ENCODE data around the gene KRTAP1-3.
"Not testable (repeated sequence)": the region's sequence is repeated elsewhere in the genome, so short reads cannot be mapped to it uniquely, and the experiment has no call there.

KRTAP1-3 gene

GRCh38 chr17:41012326-41013120 lies 22.2 kb downstream of the KRTAP1-3 start:
- DNase-seq (ENCODE audit: low read depth in 1 of 2, low spot score in 1 of 2): no peak

GRCh38 chr17:41010441-41010840 lies 24.2 kb downstream of the KRTAP1-3 start:
- DNase-seq (ENCODE audit: low read depth in 1 of 2, low spot score in 1 of 2): no peak

DNA sequence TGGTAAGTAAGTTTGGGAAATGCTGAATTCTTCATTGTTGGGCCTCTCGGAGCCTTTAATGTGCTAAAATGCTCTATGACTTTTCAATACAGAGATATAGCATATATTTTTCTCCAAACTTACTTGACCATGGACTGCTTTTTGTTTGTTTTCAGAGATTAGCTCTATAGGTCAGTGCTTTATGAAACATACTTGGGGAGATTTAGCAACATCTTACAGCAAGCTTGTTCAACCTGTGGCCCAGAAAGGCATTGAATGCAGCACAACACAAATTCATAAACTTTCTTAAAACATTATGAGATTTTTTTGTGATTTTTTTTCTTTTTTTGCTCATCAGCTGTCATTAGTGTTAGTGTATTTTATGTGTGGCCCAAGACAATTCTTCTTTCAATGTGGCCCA lies 24.7 kb downstream of the KRTAP1-3 start:
- no peak for DNase-seq (ENCODE audit: low read depth in 1 of 2, low spot score in 1 of 2)

DNA sequence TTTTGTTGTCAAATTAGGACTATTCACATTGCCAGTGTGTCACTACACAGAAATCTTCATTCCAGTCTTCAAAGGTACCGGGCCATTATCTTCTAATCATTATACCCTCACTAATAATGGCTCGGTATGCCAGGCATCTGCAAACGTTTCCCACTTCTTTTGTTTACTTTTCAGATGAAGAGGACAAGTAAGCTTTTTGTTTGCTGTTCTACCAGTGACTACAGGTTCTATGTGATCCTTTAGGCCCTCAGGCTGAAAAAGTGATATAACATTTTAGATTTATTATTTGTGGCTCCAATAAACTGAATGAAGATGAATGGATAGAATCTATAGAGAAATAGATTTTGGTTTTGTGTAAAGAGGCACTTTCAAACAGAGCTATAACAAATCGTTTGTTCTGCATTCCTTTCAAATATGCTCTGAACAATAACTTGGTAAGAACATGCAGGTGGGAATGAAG lies 25.3 kb downstream of the KRTAP1-3 start:
- DNase-seq (ENCODE audit: low read depth in 1 of 2, low spot score in 1 of 2): no peak

DNA sequence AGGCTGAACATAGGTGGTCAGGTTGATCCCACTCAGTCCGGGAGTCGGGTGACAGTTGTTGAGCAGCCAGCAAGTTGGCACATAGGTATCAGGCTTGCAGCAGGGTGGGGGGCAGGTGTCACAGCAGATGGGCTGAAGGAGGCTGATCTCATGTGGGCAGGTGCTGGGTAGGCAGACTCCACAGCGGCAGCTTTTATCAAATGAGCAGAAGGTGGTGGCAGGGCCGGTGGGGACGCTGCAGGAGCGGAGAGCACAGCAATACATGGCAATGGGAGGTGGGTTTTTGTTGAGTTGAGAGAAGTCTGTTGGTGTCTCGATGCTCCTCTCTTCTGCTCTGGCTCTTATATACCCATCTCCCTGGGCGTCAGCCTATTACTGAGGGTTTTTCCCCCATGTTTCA lies 25.9 kb downstream of the KRTAP1-3 start, which contains the start of gene KRTAP3-1:
Gene KRTAP3-1 (minus strand): TSS at position 318 of the 400 bp plus-strand sequence. CDS start 54 bp downstream, at position 264.
- no peak for DNase-seq (ENCODE audit: low read depth in 1 of 2, low spot score in 1 of 2)

DNA sequence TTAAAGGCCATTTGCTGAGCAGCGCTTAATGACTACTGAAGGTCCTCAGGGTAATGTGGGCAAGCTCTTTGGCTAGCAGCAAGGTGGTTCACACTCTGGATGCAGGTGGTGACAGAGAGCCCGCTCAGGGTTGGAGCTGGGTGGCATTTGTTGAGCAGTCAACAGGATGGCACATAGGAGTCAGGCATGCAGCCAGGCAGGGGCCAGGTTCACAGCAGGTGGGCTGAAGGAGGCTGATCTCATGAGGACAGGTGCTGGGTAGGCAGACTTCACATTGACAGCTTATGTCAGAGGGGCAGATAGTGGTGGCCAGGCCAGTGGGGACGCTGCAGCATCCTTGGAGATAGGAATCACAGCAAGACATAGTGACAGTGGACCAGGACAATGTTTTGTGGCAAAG lies 30.3 kb downstream of the KRTAP1-3 start:
- no peak for DNase-seq (ENCODE audit: low read depth in 1 of 2, low spot score in 1 of 2)

GRCh38 chr17:41003926-41004325 lies 30.7 kb downstream of the KRTAP1-3 start:
- no peak for DNase-seq (ENCODE audit: low read depth in 1 of 2, low spot score in 1 of 2)

DNA sequence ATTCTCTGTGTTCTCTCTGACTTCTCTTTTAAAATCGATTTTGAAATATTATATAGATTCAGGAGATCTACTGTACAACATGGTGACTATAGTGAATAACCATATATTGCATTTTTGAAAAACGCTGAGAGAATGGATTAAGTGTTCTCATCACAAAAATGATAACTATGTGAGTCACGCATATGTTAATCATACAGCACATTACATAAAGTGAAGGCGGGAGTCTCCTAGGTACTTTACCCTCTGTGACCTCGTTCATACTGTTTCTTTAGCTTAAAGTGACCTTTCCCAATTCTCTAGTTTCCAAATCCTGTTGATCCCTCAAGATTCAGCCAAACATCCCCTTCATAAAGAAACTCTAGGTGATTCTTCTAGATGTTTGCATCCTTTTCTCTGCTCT lies 31.9 kb downstream of the KRTAP1-3 start:
- DNase-seq (ENCODE audit: low read depth in 1 of 2, low spot score in 1 of 2): no peak

DNA sequence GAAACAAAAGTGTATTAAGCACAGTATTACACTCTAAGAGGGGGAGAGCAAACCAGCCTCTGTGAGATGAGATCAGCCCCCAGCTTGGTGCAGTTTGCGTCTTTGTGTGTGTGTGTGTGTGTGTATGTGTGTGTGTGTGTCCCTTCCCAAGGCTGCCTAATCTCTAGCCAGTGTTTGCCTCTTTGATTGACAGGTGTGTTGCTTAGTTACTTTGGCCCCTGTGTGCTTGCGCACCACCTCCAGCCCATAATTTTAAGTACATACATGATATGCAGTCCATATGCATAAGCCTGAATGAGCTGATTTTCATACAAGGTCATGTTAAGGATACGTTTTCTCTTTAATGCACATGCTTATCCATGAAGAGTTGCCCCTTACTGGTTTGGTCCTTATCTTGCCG lies 32.9 kb downstream of the KRTAP1-3 start:
- no peak for DNase-seq (ENCODE audit: low read depth in 1 of 2, low spot score in 1 of 2)

GRCh38 chr17:40999563-40999962 lies 35.1 kb downstream of the KRTAP1-3 start, which contains the start of gene KRTAP3-2:
Gene KRTAP3-2 (minus strand): TSS chr17:40999906. CDS start chr17:40999853, 53 bp downstream.
- DNase-seq (ENCODE audit: low read depth in 1 of 2, low spot score in 1 of 2): not testable (repeated sequence)

- no peak for DNase-seq (ENCODE audit: low read depth in 1 of 2, low spot score in 1 of 2)
These were observed 37.3 kb downstream of the KRTAP1-3 start for GRCh38 chr17:40997361-40997760.

GRCh38 chr17:40996829-40997228 lies 37.8 kb downstream of the KRTAP1-3 start:
- no peak for DNase-seq (ENCODE audit: low read depth in 1 of 2, low spot score in 1 of 2)

DNA sequence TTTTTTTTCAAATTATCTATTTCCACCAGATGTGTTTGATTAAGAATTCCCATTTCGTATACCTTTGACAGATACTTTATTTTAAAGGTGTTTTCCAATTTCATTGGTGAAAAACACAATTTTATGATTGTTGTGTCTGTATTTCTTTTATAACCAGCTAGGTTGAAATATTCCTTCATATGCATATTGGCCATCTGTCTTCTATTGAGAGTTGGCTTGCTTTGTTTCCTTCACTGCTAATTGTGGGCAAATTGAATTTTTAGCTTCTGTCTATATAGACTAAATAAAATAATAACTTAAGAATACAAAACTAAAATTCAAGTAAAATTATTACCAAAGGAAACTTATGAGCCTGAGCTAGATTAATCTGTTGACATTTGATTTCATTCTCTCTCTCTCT lies 39.6 kb downstream of the KRTAP1-3 start:
- no peak for DNase-seq (ENCODE audit: low read depth in 1 of 2, low spot score in 1 of 2)

DNA sequence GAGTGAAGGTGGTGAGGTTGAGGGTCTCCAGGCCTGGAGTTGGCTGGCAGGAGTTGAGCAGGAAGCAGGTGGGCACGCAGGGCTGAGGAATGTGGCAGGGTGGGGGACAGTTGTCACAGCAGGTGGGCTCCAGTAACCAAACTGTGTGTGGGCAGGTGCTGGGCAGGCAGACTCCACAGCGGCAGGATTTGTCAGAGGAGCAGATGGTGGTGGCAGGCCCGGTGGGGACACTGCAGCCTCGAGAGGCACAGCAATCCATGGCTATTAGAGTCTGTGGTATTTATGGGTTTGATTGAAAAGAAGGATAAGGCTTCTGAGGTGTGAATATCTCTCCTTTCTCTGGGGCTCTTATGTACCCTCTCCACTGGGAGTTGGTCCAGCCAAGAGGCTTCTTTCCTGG lies 40.8 kb downstream of the KRTAP1-3 start, which contains the start of gene KRTAP3-3:
Gene KRTAP3-3 (minus strand): TSS at position 326 of the 400 bp plus-strand sequence. CDS start 67 bp downstream, at position 259.
- no peak for DNase-seq (ENCODE audit: low read depth in 1 of 2, low spot score in 1 of 2)

DNA sequence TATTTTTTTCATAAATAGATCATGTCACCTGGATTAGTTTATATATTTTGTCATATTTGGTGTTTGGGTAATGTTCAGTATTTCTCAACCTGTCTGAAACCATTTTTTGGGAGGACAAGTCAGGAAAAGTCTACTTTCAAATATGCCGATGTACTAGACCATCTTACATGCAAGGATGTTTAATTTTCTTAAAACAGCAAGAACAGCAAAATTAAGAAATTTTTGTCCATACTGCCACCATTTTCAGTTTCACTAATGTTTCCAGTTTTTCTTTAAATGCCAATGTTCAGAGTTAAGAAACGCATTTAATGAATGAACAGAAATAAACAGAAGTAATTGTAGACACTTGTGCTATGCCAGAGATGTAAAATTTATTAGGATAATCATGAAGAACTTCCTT lies 41.6 kb downstream of the KRTAP1-3 start:
- DNase-seq (ENCODE audit: low read depth in 1 of 2, low spot score in 1 of 2): no peak

- no peak for DNase-seq (ENCODE audit: low read depth in 1 of 2, low spot score in 1 of 2)
These were observed 42.0 kb downstream of the KRTAP1-3 start for GRCh38 chr17:40992666-40993065.

DNA sequence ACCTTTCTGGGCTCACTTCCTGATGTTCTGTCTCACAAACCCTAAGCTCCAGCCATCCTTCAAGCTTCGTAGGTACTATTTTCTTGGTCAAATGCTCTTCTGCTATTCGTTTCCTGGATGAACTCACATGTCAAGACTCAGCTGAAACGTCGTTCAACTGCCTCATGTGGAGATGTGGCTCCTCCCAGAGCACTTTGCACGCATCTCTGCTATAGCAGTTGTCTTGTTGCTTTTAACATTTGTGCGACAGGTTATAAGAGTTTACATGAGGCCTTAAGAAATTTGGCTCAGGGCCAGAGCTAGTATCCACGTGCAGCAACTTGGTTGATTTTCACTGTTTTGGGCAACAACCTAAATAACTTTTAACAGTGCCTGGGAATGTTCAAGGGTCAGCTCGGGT lies 47.8 kb downstream of the KRTAP1-3 start:
- DNase-seq (ENCODE audit: low read depth in 1 of 2, low spot score in 1 of 2): no peak

- DNase-seq (ENCODE audit: low read depth in 1 of 2, low spot score in 1 of 2): no peak
These were observed 50.4 kb downstream of the KRTAP1-3 start, which contains the start of gene KRT40 for GRCh38 chr17:40984226-40984625. Gene KRT40 (minus strand): TSS chr17:40984326. CDS start chr17:40984273, 53 bp downstream.

Data from activated CD4-positive, alpha-beta T cell treated with anti-CD3 and anti-CD28 coated beads, Interleukin-2, amount 50 U/mL, for 24 hours (primary cell).